Stimulated activated CD8-positive, alpha-beta memory T cell treated with anti-CD3 and anti-CD28 coated beads, Interleukin-15, amount 100 ng/mL, for 24 hours (primary cell): ENCODE measurements around the gene FRMD5.
"Not testable (repeated sequence)": the region's sequence is repeated elsewhere in the genome, so short reads cannot be mapped to it uniquely, and the experiment has no call there.

Experiments
- DNase-seq: peaks from one replicate; pipeline ENCODE4 v3.0.0-alpha.2; 2020; ENCODE audit warnings: low read depth

FRMD5 gene

DNA sequence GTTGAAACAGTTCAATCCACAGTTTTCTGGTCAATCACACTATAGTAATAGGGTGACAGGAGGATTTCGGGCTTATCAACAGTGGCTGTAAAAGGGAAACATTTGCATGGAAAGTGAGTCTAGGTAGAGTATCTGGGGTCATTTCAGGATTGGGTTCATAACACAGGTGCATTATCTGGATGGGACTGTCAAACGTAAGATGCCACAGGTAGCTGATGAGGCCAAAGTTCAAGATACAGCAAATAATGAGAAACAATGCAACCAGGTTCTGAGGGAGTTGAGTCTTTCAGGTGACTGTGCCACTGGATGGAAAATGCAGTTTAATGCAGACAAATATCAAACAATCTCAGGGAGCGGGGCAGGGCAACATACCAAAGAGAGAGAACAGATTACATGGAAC is 306.0 kb downstream of the FRMD5 start:
- DNase-seq: no peak

DNA sequence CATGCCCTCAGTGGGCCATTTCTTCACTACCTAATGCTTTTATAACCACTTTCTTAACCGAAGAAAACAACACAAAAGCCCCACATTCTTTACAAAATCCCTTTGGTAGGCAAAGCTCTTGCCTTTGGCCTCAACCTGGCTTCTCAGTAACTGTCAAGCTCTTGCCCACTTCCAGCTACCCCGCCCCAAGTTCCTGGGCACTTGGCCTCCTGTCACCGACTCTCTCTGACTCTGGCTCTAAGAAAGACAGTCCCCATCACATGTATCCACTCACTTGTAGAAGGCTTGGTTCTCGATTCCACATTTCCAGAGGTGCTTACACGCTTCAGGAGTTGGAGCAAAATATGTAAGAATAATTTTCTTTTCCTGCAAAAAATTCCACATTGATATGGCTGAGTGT is 307.2 kb downstream of the FRMD5 start:
- DNase-seq: no peak

DNA sequence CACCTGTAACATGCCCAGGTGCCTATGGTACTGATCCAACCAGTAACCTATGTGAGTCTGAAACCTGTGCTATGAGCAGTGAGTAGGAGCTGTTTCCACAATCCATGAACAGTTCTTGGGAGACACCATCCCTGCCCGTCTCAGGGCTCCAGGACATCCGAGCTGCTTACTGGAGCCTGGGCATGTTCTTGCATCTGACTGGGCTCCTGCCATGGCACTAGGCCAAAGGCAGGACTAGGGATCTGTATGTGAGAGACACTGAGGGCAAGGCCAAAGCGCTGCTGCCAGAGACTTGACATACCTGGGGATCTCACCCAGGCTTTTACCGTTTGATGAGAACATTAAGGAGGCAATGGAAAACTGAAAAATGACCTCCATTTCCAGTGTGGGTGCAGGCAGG is 308.5 kb downstream of the FRMD5 start:
- no peak for DNase-seq

DNA sequence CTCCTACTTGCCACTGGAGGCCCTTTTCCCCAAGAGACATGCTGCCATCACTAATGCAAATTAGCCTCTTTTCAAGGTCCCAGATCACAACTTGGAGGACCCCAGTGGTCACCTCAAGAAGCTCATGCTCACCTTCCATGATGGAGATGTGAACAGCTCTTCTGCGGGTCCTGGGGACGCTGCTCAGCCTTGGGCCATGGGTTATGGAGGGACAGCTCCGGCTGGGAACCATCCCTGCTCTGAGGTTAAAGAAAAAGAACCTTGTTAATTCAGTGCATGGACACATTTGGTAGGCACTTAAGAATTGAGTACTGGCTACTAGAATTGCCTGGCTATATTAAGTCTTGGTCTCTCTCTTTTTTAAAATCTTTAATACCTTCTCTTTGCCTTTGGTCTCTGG is 311.5 kb downstream of the FRMD5 start:
- no peak for DNase-seq

DNA sequence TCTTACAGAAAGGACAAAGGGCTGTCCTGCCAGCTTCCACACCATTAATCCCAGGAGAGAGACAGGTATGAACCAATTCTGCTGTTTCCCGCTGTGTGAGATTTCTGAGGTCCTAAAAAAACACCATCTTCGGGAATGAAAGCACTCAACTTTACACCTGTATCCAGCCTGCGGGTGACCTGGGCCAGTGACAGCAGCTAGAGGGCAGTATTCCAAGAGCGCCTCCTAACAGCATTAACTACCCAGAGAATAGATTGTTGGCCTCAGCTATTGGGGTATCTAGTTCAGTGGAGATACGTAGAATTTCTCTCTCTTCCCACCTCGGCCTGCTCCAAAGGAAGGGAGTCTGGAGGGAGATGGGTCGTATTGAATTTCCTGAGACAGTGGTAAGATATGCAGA is 313.1 kb downstream of the FRMD5 start:
- DNase-seq: no peak

DNA sequence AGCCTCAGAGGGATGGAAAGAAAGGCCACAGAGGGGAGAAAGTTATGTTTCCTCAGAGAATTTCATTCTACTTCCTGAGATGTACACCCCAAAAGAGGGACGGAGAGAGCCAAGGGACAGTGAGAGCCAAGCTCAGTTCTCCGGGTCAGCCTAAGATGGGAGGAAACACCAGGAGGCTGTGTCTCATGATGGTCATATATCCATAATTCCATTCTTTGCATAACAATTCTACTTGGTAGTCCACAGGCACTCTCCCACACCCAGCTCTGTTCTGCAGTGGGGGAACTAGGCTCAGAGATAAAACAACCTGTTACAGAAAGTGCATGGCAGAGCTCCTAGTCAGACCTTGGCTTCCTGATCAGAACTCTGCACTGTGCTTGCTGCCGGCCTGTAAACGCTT is 313.8 kb downstream of the FRMD5 start:
- DNase-seq: no peak

DNA sequence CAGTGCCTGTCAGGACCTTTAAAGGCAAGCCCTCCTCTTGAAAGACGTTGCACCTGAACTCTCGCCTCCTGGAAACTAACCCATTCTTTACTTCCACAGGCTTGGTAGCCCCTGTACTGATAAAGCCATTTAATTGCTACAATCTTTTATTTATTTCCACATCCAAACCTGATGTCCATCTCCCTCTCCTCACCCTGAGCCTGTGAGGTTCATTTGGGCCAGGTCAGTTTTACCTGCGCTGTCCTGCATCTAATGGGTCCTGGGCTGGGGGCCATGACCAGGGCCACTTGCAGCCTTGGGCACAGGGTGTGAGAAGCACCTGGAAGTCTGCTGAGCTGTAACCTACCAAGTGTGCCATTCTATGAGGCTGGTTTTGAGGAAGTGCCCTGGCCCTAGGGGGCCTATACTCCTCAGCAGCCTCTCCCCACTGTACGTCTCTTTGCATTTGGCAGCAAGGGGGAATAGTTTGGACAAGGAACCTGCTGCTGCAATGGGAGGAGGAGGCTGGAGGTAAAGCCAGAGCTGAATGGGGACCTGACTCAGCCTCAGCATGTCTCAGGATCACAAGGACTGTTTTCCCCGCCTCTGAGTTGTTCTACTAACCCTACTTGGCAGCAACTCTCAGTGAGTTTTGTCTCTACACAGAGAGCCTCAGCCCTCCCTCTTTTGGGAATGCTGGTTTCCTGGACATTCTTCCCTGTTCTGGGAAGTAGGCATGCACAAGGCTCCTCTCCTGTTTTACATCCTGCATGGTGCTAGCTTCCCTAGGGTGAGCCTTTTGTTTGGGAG is 314.5 kb downstream of the FRMD5 start:
- no peak for DNase-seq

DNA sequence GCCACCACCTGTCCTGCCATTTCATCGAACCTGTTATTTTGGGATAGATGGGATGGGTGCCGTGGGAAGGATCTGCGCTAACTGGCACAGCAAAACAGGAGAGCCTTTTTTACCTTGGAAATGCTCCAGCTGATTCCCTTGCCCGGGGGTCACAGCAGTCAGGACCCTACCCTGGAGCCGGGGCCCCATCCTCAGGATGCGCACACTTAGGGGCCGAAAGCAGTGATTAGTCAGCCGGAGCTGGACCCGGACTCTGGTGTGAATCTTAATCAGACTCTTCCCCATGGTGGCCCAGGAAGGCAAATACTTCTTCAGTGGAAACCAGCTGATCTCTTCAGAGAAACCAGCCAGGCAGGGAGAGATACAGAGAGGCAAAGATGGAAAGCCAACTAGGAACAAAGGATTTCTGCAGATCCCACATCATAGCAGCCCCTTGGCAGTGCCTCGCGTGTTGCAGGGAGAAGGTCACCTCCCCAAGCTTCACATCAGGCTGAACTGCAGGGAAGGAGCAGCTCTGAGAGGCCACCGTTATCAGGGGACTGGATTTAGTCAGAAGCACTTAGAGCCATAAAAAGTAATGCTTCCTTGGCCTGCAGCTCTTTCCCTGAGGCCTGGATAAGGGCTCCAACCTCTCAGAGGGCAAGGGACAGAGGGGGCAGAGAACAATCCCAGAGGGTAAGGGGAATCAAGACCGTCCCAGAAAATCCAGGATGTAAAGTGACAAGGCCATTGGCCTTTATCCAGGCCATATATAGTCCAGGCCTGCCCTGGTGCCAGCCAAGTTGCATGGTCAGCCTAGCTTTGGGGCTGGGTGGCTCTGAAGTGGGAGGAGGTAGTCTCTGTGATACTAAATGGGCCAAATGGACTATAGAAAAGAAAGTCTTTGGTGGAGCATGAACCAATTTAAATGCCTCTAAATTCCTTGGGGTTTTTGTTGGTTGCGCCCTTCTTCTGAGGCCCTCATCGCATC is 315.4 kb downstream of the FRMD5 start:
- no peak for DNase-seq

DNA sequence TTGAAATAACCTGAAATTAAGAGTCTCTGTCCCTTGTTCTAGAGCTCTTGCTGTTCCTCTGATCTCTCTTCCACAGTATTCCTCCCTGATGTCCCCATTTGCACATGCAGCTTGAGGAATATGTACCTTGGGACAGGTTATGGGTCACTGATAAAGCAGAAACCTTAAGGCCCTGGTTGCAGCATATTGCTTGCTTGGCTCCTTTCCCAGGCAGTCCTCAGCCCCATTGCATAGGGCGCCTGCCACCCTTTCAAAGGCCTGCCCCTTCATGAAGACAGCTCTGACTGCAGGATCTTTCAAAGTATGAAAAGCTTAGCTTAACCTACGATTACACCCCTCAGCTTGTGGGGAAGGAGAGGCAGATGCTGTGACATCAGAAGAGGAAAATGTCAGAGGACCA is 316.6 kb downstream of the FRMD5 start:
- DNase-seq: no peak

DNA sequence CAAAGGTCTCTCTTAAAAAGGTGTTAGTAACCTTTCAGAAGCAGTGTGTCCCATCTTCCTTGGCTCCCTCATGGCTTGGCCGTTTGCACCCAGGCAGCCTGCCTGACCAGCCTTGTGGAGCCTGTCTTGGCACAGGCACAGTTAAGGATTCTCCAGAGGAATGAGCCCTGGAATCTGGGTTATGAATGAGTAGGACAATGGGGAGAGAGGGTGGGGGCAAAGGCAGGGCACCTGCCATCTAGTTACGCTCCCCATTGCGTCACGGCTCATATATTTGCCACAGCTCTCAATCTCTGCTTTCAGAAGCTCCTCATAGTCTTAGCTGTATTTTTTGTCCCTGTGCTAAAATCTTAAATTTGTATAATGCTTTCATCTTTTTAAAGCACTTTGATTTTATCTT is 317.7 kb downstream of the FRMD5 start:
- no peak for DNase-seq

DNA sequence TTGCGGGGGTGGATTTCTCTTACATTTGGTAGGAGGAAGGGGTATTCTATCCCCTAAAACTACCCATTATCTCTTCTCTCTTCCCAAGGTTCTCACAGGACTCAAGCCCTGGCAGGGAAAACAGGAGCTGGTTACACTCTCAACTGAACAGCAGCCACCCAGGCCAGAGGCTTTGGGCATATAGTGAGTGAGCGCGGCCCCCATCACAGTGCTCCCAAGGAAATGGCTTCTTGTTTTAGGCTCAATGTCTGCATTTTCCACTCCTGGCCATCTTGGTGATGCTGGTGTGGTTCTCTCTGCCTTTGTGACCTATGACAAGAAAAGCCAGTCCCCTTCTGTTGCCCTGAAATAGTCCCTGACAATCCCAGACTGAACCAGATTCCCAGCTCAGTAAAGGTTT is 318.2 kb downstream of the FRMD5 start:
- DNase-seq: no peak

DNA sequence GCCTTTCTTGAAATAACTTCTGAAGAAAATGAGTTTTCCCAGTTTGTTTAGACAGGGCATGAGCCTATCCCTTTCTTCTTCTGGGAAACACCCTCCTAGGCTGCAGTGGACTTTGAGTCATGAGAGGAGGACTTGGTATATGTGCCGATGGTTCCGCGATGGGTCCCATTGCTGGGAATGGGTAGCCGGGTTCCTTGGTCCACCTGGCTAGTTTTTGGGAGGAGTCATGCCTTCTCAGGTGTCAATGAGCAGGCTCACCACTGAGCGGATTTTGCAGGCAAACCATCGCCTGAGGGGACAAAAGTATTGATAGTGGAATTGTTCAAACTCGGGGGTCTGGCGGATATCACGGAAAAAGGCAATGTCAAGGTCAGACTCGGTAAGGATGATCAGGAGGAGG is 321.4 kb downstream of the FRMD5 start:
- DNase-seq: no peak

DNA sequence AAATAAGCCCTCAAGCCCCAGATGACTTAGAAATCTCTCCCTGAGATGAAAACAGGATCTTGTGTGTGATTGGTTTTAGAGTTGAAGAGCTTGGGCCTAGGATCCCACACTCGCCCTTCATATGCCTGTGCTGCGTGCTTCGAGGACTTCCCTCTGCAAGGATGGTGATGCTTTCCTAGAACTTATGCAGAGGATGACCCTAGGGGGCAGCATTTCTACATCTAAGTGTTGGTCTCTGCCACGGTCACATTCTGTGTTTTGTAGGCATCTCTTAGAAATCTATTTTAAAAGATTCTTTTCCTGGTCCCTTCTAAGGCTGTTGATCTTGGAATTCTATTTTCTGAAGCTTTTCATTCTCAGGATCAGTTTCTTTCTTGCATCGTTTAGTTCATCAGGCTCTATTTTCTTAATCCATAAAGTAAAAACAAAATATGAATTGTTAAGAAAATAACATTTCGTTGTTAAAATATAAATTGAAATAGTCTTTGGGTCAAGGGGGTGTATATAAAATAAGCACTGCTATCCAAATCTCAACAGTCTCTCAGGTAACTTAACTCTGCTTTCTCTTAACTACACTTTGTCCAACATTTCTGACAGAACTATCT is 322.6 kb downstream of the FRMD5 start:
- no peak for DNase-seq

DNA sequence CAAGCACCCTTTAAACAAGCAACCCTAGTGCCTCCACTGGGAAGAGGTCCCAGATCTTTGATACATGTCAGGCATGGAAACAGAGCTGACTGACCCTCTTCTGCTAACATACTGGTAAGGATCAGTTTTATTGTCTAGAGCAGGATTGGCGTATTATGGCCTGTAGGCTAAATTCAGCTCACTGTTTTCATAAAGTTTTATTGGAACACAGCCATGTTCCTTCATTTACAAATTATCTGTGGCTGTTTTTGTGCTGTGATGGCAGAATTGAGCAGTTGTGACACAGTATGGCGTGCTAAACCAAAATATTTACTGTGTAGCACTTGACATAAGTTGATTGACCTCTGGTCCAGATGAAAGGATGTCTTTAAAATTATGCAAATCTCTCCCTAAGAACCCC is 323.2 kb downstream of the FRMD5 start:
- DNase-seq: no peak

DNA sequence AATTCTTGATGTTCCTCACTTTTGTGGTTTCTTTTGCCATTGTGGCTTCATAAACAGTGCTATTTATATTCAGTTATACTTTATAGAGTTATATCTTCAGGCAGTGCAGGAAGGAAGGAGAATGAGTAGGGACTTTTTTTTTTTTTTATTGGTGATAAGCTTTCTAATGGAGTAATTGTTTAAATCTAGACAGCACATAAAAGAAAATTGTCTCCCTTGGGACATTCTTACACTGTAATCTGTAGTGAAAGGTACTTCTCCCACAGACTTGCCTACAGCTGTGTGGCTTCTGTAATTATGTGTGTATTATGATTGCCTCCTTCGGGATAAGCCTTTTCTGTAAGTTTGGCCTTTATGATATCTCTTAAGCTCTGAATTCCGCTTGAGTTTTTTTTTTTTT is 326.7 kb downstream of the FRMD5 start:
- no peak for DNase-seq

DNA sequence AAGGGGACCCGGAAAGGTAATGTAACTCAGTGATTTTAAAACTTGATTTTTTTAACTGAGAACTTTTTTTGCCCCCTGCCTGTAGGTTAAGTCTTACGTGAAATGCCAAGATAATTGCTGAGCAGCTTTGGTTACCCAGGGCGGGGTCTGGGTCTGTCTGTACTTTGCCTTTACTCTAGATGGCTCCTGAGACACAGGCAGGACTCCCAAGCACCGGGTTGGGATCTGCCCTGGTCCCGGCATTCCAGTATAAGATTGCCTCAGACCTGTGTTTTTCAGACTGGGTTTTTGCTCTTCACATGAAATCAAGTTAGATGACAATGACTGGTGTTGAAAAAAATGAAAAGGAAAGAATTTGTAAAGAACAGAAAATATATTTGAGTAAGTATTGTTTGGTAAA is 328.0 kb downstream of the FRMD5 start:
- DNase-seq: no peak

DNA sequence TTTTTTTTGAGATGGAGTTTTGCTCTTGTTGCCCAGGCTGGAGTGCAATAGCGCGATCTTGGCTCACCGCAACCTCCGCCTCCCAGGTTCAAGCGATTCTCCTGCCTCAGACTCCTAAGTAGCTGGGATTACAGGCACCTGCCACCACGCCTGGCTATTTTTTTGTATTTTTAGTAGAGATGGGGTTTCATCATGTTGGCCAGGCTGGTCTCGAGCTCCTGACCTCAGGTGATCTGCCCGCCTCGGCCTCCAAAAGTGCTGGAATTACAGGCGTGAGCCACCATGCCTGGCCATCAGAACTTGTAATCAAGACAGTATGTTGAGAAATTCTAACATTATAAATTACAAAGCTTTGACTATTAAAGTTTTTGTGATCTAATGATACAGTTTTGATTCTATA is 328.4 kb downstream of the FRMD5 start:
- not testable (repeated sequence) for DNase-seq

DNA sequence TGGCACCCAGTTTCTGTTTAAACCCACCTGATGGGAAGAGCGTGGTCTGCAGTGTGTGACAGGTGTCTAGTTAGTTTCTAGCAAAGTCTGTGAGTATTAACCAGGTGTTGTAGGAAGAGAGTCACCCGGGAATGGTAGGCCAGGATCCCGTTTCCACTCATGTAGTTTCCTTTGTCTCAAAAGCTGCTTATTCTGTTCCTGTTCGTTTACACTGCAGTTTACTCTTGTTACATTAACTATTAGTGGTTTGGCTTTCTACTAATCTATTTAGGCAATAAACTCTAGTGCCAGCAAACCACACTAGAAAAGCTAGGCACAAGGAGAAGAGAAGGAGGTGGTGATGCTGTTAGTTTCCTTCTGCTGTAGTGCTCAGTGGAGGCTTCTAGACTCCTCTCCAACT is 335.5 kb downstream of the FRMD5 start:
- DNase-seq: no peak

DNA sequence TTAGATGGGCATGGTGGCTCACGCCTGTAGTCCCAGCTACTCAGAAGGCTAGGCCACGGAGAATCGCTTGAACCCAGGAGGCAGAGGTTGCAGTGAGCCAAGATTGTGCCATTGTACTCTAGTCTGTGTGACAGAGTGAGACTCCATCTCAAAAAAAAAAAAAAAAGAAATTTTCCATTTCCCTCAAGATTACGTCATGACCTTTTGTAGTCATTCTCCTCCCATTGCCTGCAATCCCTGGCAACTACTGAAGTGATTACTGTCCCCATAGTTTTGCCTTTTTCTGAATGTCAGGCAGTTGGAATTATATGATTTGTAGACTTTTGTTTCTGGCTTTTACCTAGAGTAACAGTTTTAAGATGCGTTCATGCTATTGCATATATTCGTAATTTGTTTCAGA is 340.3 kb downstream of the FRMD5 start:
- DNase-seq: no peak

DNA sequence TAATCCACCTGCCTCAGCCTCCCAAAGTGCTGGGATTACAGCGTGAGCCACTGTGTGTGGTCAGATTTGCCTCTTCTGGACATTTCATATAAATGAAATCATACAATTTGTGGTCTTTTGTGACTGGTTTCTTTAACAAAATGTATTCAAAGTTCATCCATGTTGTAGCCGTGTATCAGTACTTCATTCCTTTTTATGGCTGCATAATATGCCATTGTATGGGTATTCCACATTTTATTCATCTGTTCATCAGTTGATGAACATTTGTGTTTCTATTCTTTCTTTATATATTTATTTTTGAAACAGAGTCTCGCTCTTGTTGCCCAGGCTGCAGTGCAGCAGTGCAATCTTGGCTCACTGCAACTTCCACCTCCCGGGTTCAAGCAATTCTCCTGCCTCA is 342.5 kb downstream of the FRMD5 start:
- DNase-seq: no peak

DNA sequence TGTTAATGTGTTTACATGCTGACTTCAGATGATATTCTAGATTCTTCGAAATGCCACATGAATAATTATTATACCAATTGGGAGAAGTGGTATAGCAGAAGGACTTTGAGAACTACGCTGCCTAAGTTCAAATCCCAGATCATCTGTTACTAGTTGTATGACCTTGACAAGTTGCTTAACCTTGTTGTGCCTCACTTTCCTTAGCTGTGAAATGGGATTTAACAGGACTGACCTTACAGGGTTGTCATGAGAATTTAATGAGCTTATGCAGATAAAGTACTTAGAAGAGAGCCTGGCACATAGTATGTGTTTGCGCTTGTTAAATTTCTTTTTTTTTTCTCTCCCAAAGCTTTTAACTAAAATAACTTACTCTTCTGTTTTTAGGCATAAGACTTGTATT is 343.8 kb downstream of the FRMD5 start:
- DNase-seq: no peak

DNA sequence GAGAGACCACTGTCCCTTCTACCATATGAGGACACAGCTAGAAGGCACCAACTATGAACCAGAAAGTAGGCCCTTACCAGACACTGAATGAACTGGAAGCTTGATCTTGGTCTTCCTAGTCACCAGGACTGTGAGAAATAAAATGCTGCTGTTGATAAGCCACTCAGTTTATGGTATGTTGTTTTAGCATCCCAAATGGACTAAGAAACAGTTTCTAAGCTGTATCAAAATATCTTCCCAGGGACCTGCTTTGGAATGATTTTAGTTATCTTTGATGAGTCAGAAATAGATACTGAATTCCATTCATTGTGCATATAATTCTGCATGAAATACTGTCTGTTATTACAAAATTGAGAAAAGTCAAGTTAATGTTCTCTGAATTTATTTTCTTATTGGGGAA is 349.6 kb downstream of the FRMD5 start:
- no peak for DNase-seq

DNA sequence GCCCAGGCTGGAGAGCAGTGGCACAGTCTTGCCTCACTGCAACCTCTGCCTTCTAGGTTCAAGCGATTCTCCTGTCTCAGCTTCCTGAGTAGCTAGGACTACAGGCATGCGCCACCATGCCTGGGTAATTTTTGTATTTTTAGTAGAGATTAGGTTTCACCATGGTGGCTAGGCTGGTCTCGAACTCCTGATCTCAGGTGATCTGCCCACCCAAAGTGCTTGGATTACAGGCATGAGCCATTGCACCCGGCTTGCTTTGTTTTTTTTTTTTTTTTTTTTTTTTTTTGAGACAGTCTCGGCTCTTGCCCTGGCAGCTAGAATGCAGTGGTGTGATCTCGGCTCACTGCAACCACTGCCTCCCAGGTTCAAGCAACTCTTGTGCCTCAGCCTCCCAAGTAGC is 362.6 kb downstream of the FRMD5 start:
- not testable (repeated sequence) for DNase-seq
